Measurements from ENCODE around the gene INSR. TPM values are rescaled to one million over a fixed set of nuclear protein-coding genes. Genes with fewer than 3 reads are reported as not detected.
A peak's percentile ranks its signal among the peaks of the same experiment; 100 is the strongest.

The INSR gene
- total RNA-seq, 4 donors from 2014 or later = 150 to 420 (median 196) TPM

DNA sequence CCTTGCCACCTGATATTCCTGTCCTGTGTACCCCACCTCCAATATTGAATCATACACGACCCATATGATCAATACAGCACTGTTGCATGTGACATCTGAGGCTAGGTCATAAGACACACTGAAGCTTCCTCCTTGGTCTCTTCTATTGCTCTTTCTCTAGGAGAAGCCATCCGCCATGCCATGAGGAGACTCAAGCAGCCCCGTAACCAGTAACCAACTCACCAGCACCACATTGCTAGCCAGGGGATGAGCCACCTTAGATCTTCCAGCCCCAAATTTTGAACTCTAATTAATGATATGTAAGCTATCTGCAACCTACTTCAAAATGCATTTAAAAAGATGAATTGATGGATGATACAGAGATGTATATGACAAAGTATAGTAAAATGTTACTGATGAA, 196.1 kb downstream of the INSR start:
- Histone ChIP-seq H3K9me3 (peaks cover 0 to 49% (median 6%) of the 10 kb centered on the region in 4 donors), H3K4me1 (peaks cover 0 to 6% (median 0%) of the 10 kb centered on the region in 4 donors), H3K27ac (peak overlapping the region in 1 of 4 donors; percentile 92), H3K4me3 (peak overlapping the region in 2 of 4 donors; percentile 67 to 72), H3K27me3 (no peaks in the 10 kb centered on the region), H3K36me3 (peaks cover 0 to 33% (median 0%) of the 10 kb centered on the region in 3 donors)
- no peak for DNase-seq (ENCODE audit: low spot score in 2 of 2)
- TF ChIP-seq POLR2A (IDR thresholded peaks at IDR 0.05) = no peak
- TF ChIP-seq, protein P1, sequence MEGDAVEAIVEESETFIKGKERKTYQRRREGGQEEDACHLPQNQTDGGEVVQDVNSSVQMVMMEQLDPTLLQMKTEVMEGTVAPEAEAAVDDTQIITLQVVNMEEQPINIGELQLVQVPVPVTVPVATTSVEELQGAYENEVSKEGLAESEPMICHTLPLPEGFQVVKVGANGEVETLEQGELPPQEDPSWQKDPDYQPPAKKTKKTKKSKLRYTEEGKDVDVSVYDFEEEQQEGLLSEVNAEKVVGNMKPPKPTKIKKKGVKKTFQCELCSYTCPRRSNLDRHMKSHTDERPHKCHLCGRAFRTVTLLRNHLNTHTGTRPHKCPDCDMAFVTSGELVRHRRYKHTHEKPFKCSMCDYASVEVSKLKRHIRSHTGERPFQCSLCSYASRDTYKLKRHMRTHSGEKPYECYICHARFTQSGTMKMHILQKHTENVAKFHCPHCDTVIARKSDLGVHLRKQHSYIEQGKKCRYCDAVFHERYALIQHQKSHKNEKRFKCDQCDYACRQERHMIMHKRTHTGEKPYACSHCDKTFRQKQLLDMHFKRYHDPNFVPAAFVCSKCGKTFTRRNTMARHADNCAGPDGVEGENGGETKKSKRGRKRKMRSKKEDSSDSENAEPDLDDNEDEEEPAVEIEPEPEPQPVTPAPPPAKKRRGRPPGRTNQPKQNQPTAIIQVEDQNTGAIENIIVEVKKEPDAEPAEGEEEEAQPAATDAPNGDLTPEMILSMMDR (IDR thresholded peaks at IDR 0.05) = no peak
- TF ChIP-seq EP300 (IDR thresholded peaks at IDR 0.05) = no peak
- WGBS, 2 donors = 97 to 98% methylated on average over 3 of the region's 3 CpGs

DNA sequence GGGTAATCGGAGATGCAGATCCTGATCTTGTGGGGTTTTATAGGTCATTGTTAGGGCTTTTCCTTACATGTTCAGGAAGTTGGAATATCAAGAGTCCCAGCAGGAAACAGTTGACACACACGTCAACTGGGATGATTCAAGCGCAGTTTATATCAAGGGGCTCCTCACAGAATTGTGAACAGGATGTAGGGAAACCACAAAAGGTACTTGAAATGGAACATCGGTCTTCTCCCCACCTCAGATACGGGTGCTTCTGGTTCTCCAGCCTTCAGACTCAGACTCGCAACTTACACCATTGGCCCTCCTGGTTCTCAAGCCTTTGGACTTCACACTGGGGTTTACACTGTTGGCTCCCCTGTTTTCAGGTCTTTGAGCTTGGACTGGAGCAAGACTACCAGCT, 205.2 kb downstream of the INSR start:
- H3K4me1 ChIP-seq = no peaks in the 10 kb centered on the region
- no peaks in the 10 kb centered on the region for H3K27me3 ChIP-seq
- no peak for TF ChIP-seq POLR2A (IDR thresholded peaks at IDR 0.05)
- TF ChIP-seq, protein P1 (IDR thresholded peaks at IDR 0.05) = no peak
- no peak overlapping the region for H3K27ac ChIP-seq
- peaks cover 12 to 99% (median 38%) of the 10 kb centered on the region in 4 donors for H3K9me3 ChIP-seq
- no peak for DNase-seq (ENCODE audit: low spot score in 2 of 2)
- 96% methylated on average over 6 of the region's 6 CpGs for WGBS, 2 donors
- peaks cover 4 to 95% (median 7%) of the 10 kb centered on the region in 3 donors for H3K36me3 ChIP-seq
- H3K4me3 ChIP-seq = no peak overlapping the region

DNA sequence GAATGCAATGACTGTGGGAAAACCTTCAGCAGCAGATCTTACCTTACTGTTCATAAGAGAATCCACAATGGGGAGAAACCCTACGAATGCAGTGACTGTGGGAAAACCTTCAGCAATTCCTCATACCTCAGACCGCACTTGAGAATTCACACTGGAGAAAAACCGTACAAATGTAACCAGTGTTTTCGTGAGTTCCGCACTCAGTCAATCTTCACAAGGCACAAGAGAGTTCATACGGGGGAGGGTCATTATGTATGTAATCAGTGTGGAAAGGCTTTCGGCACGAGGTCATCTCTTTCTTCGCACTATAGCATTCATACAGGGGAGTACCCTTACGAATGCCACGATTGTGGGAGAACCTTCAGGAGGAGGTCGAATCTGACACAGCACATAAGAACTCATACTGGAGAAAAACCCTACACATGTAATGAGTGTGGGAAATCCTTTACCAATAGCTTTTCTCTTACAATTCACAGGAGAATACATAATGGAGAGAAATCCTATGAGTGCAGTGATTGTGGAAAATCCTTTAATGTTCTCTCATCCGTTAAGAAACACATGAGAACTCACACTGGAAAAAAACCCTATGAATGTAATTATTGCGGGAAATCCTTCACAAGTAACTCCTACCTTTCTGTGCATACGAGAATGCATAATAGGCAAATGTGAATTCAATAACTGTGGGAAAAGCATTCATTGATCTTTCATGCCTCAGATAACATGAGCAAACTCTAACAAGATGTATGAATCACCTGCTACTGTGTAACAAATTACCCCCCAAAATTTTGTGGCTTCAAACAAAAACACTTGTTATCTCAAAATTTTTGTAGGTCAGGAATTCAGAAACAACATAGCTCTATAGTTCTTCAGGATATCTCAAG, 210.9 kb downstream of the INSR start:
- no peak overlapping the region for H3K27ac ChIP-seq
- no peaks in the 10 kb centered on the region for H3K27me3 ChIP-seq
- TF ChIP-seq POLR2A (IDR thresholded peaks at IDR 0.05) (no peak), EP300 (IDR thresholded peaks at IDR 0.05) (no peak)
- TF ChIP-seq, protein P1 (IDR thresholded peaks at IDR 0.05) = no peak
- DNase-seq (ENCODE audit: low spot score in 2 of 2) = no peak
- H3K4me3 ChIP-seq = no peak overlapping the region
- H3K4me1 ChIP-seq = no peaks in the 10 kb centered on the region
- peaks cover 41 to 99% (median 63%) of the 10 kb centered on the region in 3 donors for H3K36me3 ChIP-seq
- WGBS, 2 donors = 97% methylated on average over 15 of the region's 15 CpGs
- H3K9me3 ChIP-seq = peaks cover 34 to 99% (median 75%) of the 10 kb centered on the region in 4 donors

DNA sequence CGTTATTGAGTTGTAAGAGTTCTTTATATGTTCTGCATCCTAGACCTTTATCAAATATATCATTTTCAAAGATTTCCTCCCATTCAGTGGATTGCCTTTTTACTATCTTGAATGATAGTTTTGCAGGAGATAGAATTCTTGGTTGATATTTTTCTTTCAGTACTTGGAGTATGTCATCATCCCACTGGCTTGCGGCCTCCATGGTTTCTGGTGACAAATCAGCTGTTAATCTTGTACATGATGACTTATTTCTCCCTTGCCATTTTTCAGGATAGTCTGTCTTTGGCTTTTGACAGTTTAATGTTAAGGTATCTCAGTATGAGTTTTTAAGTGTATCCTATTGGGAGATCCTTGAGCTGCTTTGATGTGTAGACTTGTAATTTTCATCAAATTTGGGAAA, 216.2 kb downstream of the INSR start:
- Histone ChIP-seq H3K4me1 (no peaks in the 10 kb centered on the region), H3K27ac (no peak overlapping the region), H3K4me3 (no peak overlapping the region), H3K36me3 (peaks cover 43 to 100% (median 87%) of the 10 kb centered on the region in 3 donors), H3K27me3 (no peaks in the 10 kb centered on the region), H3K9me3 (peaks cover 14 to 87% (median 42%) of the 10 kb centered on the region in 4 donors)
- no peak for DNase-seq (ENCODE audit: low spot score in 2 of 2)
- 93 to 96% methylated on average over 2 of the region's 2 CpGs for WGBS, 2 donors
- no peak for TF ChIP-seq POLR2A (IDR thresholded peaks at IDR 0.05)
- TF ChIP-seq EP300 (IDR thresholded peaks at IDR 0.05) = no peak
- TF ChIP-seq, protein P1 (IDR thresholded peaks at IDR 0.05) = no peak

DNA sequence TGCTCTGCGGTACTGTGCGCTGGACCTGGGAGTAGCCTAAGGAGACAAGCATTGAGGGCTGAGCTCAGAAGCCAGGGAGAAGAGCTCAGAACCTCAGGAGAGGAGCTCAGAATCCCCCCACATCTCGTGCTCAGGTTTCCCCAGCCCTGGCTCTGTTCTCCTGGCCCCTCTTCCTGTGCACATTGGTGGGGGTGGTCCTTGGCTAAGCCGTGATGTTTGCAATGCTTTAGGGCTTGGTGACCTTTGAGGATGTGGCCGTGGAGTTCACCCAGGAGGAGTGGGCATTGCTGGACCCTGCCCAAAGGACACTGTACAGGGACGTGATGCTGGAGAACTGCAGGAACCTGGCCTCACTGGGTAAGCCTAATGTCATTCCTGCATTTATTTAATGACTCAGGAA, 218.1 kb downstream of the INSR start:
- Histone ChIP-seq H3K4me3 (no peak overlapping the region), H3K27ac (no peak overlapping the region), H3K27me3 (no peaks in the 10 kb centered on the region), H3K36me3 (peaks cover 29 to 100% (median 75%) of the 10 kb centered on the region in 3 donors), H3K9me3 (peaks cover 6 to 69% (median 28%) of the 10 kb centered on the region in 4 donors), H3K4me1 (no peaks in the 10 kb centered on the region)
- DNase-seq (ENCODE audit: low spot score in 2 of 2) = no peak
- TF ChIP-seq, protein P1 (IDR thresholded peaks at IDR 0.05) = no peak
- TF ChIP-seq EP300 (IDR thresholded peaks at IDR 0.05) = no peak
- TF ChIP-seq POLR2A (IDR thresholded peaks at IDR 0.05) = no peak
- 98% methylated on average over 6 of the region's 6 CpGs for WGBS, 2 donors
